Fibroblast of peridontal ligament (primary cell): ENCODE measurements around the gene PELI1.

Experiments
- DNase-seq: peaks from one replicate; pipeline ENCODE4 v3.0.0-alpha.2; 2010; ENCODE audit errors: extremely low read depth

PELI1 gene, protein sequence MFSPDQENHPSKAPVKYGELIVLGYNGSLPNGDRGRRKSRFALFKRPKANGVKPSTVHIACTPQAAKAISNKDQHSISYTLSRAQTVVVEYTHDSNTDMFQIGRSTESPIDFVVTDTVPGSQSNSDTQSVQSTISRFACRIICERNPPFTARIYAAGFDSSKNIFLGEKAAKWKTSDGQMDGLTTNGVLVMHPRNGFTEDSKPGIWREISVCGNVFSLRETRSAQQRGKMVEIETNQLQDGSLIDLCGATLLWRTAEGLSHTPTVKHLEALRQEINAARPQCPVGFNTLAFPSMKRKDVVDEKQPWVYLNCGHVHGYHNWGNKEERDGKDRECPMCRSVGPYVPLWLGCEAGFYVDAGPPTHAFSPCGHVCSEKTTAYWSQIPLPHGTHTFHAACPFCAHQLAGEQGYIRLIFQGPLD

GRCh38 chr2:64144057-64145013 lies at the start of gene PELI1:
Gene PELI1 (minus strand): TSS chr2:64144420. CDS start chr2:64108310, 36,110 bp downstream.
- DNase-seq: peak; percentile 93

DNA sequence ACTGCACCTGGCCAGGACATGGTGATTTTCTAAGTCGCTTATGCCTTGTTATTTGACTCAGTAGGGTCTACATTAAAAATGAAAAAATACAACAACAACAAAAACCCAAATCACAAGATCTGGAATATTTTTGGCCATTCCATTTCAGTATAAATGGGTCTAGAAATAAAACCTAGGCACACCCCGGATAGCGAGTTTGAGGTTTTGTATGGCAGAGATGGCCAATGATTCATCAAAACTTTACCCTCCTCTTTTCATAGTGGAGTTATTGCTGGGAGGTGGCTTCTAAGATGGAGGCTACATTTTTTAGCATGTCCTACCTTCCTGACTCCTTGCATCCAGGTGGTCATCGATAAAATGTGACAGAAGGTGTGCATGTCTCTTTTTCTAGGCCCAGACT lies 49.3 kb upstream of the PELI1 start:
- DNase-seq: no peak

- DNase-seq: no peak
These were observed 48.5 kb upstream of the PELI1 start for GRCh38 chr2:64192664-64193105.

GRCh38 chr2:64192125-64192479 lies 47.9 kb upstream of the PELI1 start:
- no peak for DNase-seq

DNA sequence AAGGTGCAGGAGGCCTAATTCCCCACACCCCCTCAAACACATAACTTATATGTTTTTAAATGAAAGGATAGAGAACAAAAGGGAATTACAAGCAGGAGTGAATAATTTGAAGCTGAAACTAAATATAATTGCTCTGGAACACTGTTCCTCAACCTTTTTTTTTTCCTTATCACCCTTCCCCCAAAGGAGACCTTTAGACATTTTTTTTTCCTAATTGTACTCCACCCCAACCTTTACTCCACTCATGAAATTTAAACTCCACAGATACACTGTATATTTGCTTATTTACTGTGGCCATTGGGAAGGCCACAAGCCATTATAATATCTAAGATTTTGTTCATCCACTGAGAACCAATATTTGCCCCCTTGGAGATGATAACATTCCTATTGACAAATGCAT lies 45.4 kb upstream of the PELI1 start:
- no peak for DNase-seq

DNA sequence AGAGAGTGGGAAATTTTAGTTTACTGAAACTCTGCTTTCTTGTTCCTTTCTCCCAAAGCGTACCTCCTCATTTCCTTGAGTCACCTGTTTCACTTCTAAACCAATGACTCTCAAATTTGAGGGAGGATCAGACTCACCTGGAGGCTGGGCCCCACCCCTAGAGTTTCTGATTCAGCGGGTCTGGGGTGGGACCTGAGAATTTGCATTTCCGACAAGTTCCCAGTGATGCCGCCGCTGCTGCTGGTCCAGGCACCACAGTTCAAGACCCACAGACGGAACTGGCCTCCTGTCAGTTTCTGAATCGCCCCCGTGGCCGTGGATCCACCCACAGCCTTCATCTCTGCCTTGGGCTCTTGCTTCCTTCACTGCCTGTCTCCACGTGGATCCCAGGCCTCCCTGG lies 44.9 kb upstream of the PELI1 start:
- no peak for DNase-seq

GRCh38 chr2:64186699-64187605 lies 42.7 kb upstream of the PELI1 start:
- DNase-seq: no peak

DNA sequence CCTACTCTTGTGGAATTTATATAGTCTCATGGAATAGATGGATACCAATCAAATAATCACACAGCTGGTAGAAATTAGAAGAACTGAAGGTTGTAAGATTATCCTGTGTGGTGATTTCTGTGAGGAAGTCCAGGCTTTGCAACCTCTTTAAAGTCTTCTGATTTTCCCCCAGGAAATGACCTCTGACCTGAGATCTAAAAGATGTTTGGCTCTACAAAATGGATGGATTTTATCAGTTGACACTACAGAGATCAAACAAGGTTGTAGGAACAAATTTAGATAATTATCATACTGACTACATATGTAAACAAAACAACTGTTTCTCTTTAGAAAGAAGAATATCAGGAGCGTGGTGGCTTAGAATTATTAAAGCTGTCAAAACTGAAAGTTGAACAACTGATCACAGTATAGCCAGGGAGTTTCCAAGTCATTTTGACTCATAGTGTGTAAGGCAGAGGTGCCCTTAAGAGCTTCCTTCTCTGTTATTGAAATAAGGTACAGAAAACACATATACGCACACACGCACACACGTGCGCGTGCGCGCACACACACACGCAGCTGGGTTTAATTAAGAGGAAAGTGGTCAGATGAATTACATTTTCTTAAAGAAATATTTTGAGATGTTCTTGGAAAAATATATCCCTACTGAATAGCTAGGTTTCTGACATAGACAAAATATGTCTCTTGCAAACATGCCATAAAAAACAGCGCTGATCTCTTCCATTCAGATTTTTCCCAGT lies 35.5 kb upstream of the PELI1 start:
- DNase-seq: peak; percentile 34

DNA sequence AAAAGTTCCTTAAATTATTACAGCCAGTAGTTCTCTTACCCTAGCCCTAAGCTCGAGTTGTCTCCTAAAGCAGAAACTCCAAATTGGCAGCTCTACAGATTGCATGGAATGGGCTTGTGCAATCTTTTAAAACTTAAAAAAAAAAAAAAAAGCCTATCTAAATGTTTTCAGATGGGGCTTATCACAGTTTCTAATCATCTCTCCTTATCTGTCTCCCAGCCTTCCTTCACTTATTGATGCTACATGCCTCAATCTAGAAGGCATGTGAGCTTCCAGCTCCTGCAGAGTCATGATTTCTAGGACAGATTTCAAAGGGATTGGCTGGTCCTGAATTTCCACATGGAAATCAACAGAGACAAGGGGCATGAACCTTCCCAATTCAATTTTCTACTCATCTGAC lies 33.1 kb upstream of the PELI1 start:
- peak; percentile 70 for DNase-seq

DNA sequence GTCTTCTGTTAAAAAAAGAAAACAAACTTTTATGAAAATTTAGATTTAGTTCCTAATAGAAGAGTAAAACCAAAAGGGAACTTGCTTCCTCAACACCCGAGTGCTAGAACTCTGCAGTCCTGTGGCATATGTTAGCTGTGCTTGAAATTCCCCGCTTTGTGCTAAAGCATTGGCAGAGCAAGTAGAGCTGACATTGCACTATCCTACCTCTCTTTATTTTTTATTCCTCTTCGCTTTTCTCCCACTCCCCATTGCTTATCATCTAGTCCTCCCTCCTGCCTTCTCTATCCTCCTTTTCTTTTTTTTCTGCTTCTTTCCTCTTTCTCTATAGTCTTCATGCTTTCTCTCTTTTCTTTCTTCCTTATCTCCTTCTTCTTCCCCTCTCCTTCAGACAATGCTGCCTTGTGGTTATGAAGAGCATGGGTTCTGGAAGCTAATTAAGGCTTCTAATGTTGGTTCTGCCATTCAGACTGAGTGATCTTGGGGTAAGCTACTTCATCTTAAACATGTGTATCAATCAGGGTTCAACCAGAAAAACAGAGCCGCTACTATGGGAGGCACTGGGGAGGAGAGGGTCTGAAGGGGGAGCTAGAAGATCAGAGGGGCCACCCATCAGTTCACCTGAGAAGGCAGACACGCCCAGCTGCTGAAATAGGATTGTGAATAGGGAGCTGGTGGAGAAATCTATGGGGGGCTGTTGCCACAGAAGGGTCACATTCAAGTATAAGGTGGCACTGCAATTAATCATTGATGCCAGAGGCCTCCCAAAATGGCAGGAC lies 31.4 kb upstream of the PELI1 start:
- no peak for DNase-seq

DNA sequence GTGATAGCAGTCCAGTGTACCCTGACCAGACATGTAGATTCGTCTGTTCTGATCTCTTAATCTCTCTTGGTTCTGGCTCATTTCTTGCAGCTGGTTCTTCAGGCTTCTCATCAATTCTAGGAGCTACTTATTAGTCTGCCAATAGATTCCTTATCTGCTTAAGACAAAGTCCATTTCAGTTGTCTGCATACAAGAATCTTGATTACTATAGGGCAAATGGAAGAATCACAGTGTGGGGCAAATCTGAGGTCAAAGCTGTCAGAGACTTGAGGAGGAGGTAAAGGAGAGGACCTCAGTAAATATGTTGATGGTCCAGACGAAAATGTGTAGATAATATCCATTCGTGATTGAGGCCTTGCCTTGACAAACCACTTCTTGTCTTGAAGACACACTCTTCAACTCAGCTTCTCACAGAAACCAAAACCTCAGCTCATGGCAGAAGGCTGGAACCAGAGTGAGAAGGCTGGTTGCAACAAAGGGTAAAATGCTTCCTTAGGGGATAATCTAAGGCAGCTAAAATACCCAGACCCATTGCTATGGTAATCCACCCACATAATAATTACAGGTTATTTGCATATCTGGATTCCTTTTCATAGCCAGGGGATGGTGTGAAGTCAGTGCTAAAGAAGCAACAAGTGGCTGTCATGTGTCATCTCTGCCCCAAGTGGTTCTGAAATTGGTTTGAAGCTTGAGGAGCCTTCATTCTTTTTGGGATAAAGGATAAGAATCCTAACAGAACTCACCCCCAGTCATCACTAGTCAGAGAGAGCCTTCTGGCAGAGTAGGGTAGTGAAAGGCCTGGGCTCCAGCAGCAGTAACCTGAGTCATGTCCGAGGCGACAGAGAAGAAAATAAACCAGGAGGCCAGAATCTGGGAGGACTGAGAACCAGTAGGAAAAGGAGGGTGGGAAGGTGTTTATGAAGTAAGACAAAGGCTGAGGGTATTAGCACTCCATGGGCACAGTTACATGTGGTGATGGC lies 29.2 kb upstream of the PELI1 start:
- DNase-seq: no peak

GRCh38 chr2:64168756-64169155 lies 24.5 kb upstream of the PELI1 start:
- DNase-seq: no peak

DNA sequence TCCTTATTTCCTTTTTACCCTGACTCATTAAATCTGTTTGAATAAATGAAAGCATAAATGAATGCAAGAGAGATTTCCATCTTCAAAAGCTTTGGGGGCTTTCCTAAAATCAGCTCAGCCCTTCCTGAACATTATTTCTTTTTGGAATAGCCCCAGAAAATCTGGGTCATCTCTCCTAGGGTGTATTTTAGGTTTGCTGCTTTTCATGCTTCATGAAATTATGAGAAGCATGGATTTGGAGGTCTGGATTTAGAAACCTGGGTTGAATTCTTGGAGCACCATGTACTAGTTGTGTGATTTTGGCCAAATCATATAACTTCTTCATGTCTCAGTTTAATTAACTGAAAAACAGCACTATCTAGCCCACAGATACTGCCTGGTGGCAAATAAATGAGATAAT lies 24.0 kb upstream of the PELI1 start:
- no peak for DNase-seq

DNA sequence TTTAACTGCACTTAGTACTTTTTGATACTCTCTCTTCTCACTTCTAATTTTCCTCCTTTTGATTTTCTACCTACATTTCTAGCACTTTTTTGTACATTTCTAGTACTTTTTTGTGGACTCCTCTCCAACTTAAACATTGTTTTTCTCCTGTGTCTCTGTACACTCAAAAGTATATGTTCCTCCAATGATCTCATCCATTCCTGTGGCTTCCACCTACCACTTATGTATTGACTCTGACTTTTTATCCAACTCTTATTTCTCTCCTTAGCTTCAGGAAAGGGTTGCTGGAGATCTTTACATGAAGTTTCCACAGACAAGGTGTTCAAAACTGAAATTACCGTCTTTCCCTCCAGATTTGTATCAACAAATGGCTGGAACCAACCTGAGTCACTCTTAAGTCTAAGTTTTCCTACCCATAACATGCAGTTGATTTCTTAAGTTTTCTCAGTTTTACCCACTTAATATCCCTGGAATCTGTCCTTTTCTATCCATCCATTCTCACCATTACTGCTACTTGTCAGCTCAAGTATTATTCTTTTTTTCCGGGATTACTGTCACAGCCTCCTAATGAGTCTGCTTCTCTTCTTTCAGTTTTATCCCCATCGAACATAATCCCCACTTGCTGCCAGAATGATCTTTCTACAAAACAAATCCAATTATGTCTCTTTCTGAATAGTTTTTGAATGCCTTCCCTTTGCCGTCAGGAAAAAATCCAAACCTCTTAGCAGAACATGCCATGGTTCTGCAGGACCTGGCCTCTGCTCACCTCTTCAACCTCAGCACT lies 22.6 kb upstream of the PELI1 start:
- DNase-seq: no peak

DNA sequence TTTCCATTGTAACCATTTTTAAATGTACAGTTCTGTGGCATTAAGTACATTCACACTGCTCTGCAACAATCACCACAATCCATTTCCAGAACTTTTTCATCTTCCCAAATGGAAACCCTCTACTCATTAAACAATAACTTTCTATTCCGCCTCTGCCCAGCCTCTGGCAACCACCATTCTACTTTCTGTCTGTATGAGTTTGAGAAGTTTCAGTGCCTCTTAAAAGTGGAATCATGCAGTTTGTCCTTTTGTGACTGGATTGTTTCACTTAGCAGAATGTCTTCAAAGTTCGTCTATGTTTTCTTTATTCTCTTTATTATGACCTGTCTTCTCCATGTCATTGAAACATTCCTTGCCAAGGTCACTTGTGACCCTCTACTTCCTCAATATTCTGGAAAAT lies 22.0 kb upstream of the PELI1 start:
- no peak for DNase-seq

GRCh38 chr2:64165706-64166105 lies 21.5 kb upstream of the PELI1 start:
- no peak for DNase-seq

- no peak for DNase-seq
These were observed 20.4 kb upstream of the PELI1 start for GRCh38 chr2:64164629-64165028.

- DNase-seq: no peak
These were observed 18.3 kb upstream of the PELI1 start for GRCh38 chr2:64162516-64162915.
